ENCODE data around the gene RMC1.

The RMC1 gene

DNA sequence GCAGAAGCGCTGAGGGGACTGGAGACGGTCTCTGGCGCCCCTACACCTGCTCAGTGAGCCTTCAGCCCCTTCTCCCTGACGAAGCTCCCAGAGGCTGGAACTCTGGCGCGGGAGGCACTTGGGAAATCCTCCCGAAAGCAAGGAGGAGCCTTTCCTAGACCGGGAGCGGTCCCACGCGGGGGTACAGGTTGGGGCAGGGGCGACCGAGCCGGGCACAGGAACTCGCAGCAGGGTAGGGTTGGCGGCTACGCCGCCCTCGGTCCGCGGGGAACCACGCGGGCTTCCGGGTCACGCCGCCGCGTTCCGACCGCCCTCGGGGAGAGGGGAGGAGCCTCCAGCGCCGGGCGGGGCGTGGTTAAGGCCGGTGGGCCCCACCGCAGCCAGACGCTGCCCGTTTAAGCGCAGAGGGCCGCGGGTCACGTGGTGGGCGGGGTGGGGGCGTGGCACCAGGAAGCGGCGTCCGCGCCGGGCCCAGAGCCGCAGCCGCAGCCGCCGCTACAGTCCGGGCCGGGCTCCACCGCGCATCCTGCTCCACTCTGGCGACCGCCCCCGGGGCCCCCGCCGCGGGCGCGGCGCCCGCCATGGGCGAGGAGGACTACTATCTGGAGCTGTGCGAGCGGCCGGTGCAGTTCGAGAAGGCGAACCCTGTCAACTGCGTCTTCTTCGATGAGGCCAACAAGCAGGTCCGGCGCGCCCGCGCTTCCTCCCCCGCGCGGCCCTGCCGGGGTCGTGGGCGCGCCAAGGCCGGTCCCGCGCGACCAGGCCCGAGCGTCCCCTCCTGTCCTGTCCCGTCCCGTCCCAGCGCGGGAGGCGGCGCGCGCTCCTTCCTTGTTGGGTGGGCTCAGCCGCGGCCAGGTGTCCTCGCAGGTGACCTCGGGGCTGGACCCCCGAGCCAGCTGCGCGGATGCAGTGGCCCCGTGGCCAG lies at the start of gene RMC1:
TSS of gene RMC1 (plus strand) at position 474 of the 925 bp plus-strand sequence. CDS start at position 582, 108 bp downstream.
- H3K4me3 ChIP-seq (ENCODE audit: low read depth in 1 of 2, low read length in 2 of 2) = peak within 1 kb of the TSS; percentile 85 to 90
- H3K36me3 ChIP-seq (ENCODE audit: insufficient read depth, low read length) = peaks cover 18% of the 10 kb centered on the region
- H3K9me3 ChIP-seq (ENCODE audit: low read length) = no peaks in the 10 kb centered on the region
- H3K9ac ChIP-seq (ENCODE audit: low read length) = peak within 1 kb of the TSS; percentile 69
- H3K27me3 ChIP-seq (ENCODE audit: control insufficient read depth in 1 of 2, insufficient read depth in 2 of 2, low read length in 2 of 2) = no peaks in the 10 kb centered on the region
- H3K27ac ChIP-seq (ENCODE audit: low read depth, low read length) = peak within 1 kb of the TSS; percentile 97
- H3K4me1 ChIP-seq (ENCODE audit: insufficient read depth, low read length) = peaks cover 18% of the 10 kb centered on the region

DNA sequence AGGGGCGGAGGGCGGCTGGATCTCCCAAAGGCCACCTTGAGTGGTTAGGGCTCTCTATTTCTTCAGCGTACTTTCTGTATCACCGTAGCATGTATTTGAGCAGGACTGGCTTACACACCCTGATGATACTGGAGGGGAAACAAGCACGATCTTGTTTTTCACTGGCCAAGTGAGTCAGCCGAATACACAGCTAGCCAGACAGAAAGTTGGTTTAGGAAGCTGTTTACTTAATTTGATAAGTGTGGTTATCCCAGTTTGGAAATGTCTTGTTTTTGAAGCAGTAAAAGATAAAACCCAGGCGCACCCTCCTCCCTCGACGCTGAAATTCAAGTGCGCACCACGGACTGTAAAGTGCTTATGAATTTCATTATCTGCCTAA lies 49.6 kb upstream of the RMC1 start:
- Histone ChIP-seq H3K9me3 (ENCODE audit: low read length) (no peaks in the 10 kb centered on the region), H3K4me1 (ENCODE audit: insufficient read depth, low read length) (peaks cover 34% of the 10 kb centered on the region), H3K4me3 (ENCODE audit: low read depth in 1 of 2, low read length in 2 of 2) (peak overlapping the region; percentile 97 to 100), H3K27me3 (ENCODE audit: control insufficient read depth in 1 of 2, insufficient read depth in 2 of 2, low read length in 2 of 2) (no peaks in the 10 kb centered on the region), H3K36me3 (ENCODE audit: insufficient read depth, low read length) (no peaks in the 10 kb centered on the region), H3K27ac (ENCODE audit: low read depth, low read length) (peak overlapping the region; percentile 97), H3K9ac (ENCODE audit: low read length) (peak overlapping the region; percentile 86)

DNA sequence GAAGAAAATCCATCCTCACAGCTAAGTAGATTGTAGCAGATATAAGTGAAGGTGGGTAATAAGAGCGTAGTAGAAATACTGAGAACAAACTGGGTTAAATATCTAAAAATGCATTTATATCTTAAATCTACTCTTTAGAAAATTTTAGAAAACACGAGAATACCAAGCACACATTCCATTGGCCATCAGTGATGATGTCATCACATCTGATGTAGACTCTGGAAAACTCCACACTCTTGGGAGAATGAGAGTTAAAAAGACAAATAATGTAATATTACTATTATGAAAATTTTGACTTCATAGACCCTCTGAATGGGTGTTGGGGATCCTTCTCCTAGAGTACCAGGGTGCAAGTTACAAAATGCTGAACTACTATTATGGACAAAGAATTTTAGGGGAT lies 46.5 kb upstream of the RMC1 start:
- no peak overlapping the region for H3K27ac ChIP-seq (ENCODE audit: low read depth, low read length)
- H3K27me3 ChIP-seq (ENCODE audit: control insufficient read depth in 1 of 2, insufficient read depth in 2 of 2, low read length in 2 of 2) = no peaks in the 10 kb centered on the region
- no peaks in the 10 kb centered on the region for H3K9me3 ChIP-seq (ENCODE audit: low read length)
- peaks cover 52% of the 10 kb centered on the region for H3K4me1 ChIP-seq (ENCODE audit: insufficient read depth, low read length)
- H3K4me3 ChIP-seq (ENCODE audit: low read depth in 1 of 2, low read length in 2 of 2) = no peak overlapping the region
- peaks cover 8% of the 10 kb centered on the region for H3K36me3 ChIP-seq (ENCODE audit: insufficient read depth, low read length)
- no peak overlapping the region for H3K9ac ChIP-seq (ENCODE audit: low read length)

DNA sequence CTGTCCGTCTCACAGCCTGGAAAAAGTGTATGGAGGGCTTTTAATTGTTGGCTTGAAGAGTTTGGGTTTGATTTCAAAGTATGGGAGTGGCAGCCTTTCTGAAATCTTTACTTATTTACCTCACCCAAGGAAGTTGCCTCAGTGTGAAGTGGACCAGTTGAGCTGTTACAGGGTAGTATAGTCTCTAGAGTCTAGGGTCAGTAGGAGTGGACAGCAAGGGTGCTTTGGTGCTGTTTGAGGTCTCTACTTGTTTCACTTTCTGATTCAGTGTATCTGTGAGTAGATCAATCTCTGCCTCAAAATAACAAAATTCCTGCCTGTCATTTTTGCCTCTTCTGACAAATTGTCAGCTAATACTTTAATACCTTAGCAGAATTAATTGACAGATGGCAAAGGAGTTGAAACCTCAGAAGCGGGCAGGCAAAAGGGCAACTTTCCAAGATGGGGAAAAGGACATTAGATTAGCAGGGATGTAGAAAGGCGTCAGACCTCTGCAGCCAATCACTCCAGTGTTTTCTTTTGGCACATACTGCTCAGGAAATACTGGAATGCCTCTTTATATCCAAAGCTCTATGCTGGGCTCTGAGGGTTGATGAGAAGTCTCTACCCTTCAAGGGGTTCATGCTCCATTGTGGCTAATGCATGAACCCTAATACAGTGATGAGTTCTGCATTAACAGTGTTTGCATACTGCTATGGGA lies 44.3 kb upstream of the RMC1 start:
- Histone ChIP-seq H3K4me3 (ENCODE audit: low read depth in 1 of 2, low read length in 2 of 2) (no peak overlapping the region), H3K27ac (ENCODE audit: low read depth, low read length) (no peak overlapping the region), H3K4me1 (ENCODE audit: insufficient read depth, low read length) (peaks cover 44% of the 10 kb centered on the region), H3K9me3 (ENCODE audit: low read length) (no peaks in the 10 kb centered on the region), H3K9ac (ENCODE audit: low read length) (no peak overlapping the region), H3K36me3 (ENCODE audit: insufficient read depth, low read length) (peaks cover 20% of the 10 kb centered on the region), H3K27me3 (ENCODE audit: control insufficient read depth in 1 of 2, insufficient read depth in 2 of 2, low read length in 2 of 2) (no peaks in the 10 kb centered on the region)

DNA sequence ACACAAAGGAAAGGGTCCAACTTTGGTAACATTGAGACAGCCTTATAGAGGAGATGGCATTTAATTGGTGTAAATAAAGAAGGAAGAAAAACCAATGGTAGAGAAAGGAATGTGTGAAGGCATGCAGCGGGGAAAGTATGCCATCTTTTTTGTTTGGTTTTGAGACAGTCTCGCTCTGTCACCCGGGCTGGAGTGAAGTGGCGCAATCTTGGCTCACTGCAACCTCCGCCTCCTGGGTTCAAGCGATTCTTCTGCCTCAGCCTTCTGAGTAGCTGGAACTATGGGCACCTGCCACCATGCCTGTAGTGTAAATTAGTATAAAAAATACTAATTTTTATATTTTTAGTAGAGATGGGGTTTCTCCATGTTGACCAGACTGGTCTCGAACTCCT lies 43.8 kb upstream of the RMC1 start:
- Histone ChIP-seq H3K27ac (ENCODE audit: low read depth, low read length) (no peak overlapping the region), H3K4me1 (ENCODE audit: insufficient read depth, low read length) (peaks cover 38% of the 10 kb centered on the region), H3K4me3 (ENCODE audit: low read depth in 1 of 2, low read length in 2 of 2) (no peak overlapping the region)

DNA sequence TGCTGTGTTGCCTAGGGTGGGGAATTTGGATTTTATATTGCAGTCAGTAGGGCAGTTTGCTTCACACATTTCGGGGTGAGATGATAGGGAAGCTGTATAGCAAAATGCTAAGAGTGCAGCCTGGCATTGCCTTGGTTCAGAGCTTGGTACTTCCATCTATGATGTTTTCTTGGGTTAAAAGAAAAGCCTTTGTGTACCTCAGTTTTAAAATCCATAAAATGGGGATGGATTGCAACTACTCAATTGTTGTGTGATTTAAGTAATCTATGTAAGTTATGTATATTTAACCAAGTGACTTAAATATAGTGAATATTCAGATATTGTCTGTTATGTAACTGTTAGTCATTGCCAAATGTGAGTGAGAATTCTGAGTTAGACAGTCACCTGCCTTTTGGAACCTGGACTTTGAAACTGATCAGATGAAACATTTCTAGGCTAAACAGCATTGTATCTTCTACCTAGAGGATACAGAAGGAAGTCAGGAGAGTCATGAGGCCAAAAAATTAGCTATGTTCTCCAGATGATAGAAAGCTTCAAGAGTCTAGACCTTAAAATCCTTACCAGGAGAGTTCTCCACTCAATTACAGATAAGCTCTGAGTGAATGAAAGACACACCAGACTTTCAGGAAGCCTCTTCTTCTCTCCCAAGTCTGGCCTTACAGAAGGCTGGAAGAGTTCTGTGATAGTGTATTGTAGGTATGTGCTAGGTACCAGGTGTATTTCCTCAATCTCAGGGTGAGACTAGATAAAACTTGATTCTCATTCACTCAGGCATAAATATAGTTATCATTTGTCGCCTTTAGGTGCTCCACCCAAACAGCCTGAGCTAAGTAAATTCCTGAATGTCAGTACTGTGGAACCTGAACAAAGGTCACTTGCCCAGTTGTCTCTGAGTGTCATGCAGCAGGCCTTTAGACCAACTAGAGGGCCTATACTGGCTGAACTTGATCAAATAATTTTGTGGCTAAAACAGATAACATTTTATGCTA lies 42.7 kb upstream of the RMC1 start:
- H3K9me3 ChIP-seq (ENCODE audit: low read length) = no peaks in the 10 kb centered on the region
- peaks cover 33% of the 10 kb centered on the region for H3K4me1 ChIP-seq (ENCODE audit: insufficient read depth, low read length)
- no peak overlapping the region for H3K27ac ChIP-seq (ENCODE audit: low read depth, low read length)
- no peaks in the 10 kb centered on the region for H3K27me3 ChIP-seq (ENCODE audit: control insufficient read depth in 1 of 2, insufficient read depth in 2 of 2, low read length in 2 of 2)
- no peak overlapping the region for H3K9ac ChIP-seq (ENCODE audit: low read length)
- peaks cover 27% of the 10 kb centered on the region for H3K36me3 ChIP-seq (ENCODE audit: insufficient read depth, low read length)
- no peak overlapping the region for H3K4me3 ChIP-seq (ENCODE audit: low read depth in 1 of 2, low read length in 2 of 2)

More for the DNA sequence above, 43.8 kb upstream of the RMC1 start:
- Histone ChIP-seq H3K9ac (ENCODE audit: low read length) (no peak overlapping the region), H3K9me3 (ENCODE audit: low read length) (no peaks in the 10 kb centered on the region), H3K36me3 (ENCODE audit: insufficient read depth, low read length) (peaks cover 26% of the 10 kb centered on the region), H3K27me3 (ENCODE audit: control insufficient read depth in 1 of 2, insufficient read depth in 2 of 2, low read length in 2 of 2) (no peaks in the 10 kb centered on the region)

DNA sequence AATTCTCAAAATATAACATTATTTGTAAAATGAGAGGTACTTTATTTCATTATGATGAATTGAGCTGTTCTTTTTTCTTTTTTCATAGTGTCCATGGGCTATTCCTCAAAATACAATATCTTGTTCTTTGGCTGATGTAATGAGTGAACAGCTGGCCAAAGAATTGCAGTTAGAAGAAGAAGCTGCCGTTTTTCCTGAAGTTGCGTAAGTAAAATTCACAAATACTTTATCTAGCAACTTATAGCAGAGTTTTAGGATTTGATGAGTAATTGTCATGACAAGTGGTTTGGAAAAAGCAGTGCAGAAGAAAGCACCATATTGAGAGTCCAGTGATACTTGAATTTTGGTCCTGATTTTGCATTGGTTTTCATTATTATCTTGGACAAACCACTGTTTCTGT lies 40.4 kb upstream of the RMC1 start:
- Histone ChIP-seq H3K4me3 (ENCODE audit: low read depth in 1 of 2, low read length in 2 of 2) (no peak overlapping the region), H3K4me1 (ENCODE audit: insufficient read depth, low read length) (peaks cover 24% of the 10 kb centered on the region), H3K9me3 (ENCODE audit: low read length) (no peaks in the 10 kb centered on the region), H3K9ac (ENCODE audit: low read length) (no peak overlapping the region), H3K27me3 (ENCODE audit: control insufficient read depth in 1 of 2, insufficient read depth in 2 of 2, low read length in 2 of 2) (no peaks in the 10 kb centered on the region), H3K36me3 (ENCODE audit: insufficient read depth, low read length) (peaks cover 36% of the 10 kb centered on the region), H3K27ac (ENCODE audit: low read depth, low read length) (no peak overlapping the region)

DNA sequence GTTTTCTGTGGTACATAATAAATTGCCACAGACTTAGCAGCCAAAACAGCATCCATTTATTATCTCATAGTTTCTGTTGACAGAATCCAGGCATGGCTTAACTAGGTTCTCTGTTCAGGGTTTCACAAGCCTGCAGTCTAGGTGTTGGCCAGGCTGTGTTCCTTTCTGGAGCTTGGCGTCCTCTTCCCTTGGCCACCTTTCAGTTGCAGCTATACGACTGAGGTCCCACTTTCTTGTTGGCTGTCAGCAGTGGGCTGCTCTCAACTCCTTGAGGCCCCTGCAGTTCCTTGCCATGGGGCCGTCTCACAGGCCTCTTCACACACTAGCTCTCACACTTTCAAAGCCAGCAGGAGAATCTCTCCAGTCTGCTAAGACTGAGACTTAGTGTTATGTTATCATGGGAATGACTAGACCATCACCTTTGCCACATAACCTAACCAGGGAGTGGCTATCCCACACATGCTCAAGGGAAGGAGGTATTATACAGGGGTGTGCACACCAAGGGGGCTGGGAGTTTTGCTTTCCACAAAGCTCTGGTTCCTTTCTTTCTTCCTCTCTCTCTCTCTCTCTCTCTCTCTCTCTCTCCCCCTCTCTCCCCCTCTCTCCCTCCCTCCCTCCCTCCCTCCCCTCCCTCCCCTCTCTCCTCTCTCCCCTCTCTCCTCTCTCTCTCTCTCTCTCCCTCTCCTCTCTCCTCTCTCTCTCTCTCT lies 34.4 kb upstream of the RMC1 start:
- Histone ChIP-seq H3K9me3 (ENCODE audit: low read length) (no peaks in the 10 kb centered on the region), H3K4me1 (ENCODE audit: insufficient read depth, low read length) (no peaks in the 10 kb centered on the region), H3K4me3 (ENCODE audit: low read depth in 1 of 2, low read length in 2 of 2) (no peak overlapping the region), H3K27me3 (ENCODE audit: control insufficient read depth in 1 of 2, insufficient read depth in 2 of 2, low read length in 2 of 2) (no peaks in the 10 kb centered on the region), H3K9ac (ENCODE audit: low read length) (no peak overlapping the region), H3K27ac (ENCODE audit: low read depth, low read length) (no peak overlapping the region), H3K36me3 (ENCODE audit: insufficient read depth, low read length) (peaks cover 60% of the 10 kb centered on the region)

DNA sequence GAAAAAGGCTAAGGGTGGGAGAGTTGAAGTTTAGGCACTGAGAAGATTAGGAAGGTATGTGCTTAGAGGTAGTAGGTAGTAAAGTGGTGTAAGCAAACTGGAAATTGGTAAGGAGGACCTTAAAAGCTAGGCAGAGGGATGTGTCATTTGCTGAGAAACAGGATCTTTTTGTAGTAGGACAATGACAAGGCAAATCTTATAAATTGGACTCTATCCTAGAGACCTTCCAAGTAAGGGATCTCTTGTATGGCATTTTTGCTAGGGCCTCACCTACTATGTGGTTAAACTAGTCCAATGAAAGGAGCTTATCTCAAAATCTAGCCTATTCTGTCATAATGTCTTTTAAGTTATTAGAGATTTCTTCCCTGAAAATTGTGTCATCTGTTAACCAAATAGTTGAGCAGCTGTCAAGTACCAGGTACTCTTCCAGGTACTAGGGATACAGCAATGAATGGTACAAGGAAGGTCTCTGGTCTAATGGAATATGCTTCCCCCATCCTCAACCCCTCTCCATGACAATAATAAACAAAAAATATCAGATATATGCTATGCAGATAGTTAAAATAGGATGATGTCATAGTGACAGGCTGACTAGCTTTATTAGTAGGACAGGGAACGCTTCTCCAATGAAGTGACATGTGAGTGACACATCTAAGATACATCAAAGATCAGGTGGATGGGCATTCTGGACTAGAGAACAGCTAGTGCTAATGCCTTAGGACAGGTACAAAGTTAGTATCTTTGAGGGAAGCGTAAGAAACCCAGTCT lies 32.5 kb upstream of the RMC1 start:
- H3K4me1 ChIP-seq (ENCODE audit: insufficient read depth, low read length) = no peaks in the 10 kb centered on the region
- H3K36me3 ChIP-seq (ENCODE audit: insufficient read depth, low read length) = peaks cover 68% of the 10 kb centered on the region
- H3K27me3 ChIP-seq (ENCODE audit: control insufficient read depth in 1 of 2, insufficient read depth in 2 of 2, low read length in 2 of 2) = no peaks in the 10 kb centered on the region

DNA sequence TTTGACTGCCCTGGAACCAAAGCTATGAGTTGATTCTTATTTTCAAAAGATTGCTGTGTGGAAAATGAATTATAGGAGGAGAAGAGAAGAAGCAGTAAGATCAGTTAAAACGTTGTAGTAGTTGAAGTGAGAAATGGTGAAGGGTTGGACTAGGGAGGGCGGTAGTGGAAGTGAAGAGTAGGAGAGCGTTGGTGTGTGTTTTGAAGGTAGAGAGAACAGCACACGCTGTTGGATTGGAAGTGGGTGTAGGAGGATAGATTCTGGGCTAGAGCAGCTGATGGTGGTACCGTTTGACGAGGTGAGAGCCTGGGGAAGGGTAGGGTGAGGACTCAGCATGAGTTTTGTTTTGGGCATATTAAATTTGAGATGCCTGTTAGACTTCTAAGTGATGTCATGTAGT lies 31.8 kb upstream of the RMC1 start:
- Histone ChIP-seq H3K4me1 (ENCODE audit: insufficient read depth, low read length) (no peaks in the 10 kb centered on the region), H3K27ac (ENCODE audit: low read depth, low read length) (no peak overlapping the region), H3K36me3 (ENCODE audit: insufficient read depth, low read length) (peaks cover 72% of the 10 kb centered on the region), H3K27me3 (ENCODE audit: control insufficient read depth in 1 of 2, insufficient read depth in 2 of 2, low read length in 2 of 2) (no peaks in the 10 kb centered on the region), H3K9me3 (ENCODE audit: low read length) (no peaks in the 10 kb centered on the region), H3K9ac (ENCODE audit: low read length) (no peak overlapping the region), H3K4me3 (ENCODE audit: low read depth in 1 of 2, low read length in 2 of 2) (no peak overlapping the region)

More for the DNA sequence above, 32.5 kb upstream of the RMC1 start:
- H3K9ac ChIP-seq (ENCODE audit: low read length) = no peak overlapping the region
- H3K9me3 ChIP-seq (ENCODE audit: low read length) = no peaks in the 10 kb centered on the region
- no peak overlapping the region for H3K27ac ChIP-seq (ENCODE audit: low read depth, low read length)
- H3K4me3 ChIP-seq (ENCODE audit: low read depth in 1 of 2, low read length in 2 of 2) = no peak overlapping the region

All from muscle layer of colon (tissue), 2 donors.